Type B pancreatic cell (in vitro differentiated cells): ENCODE data around the gene LHPP. TPM values are rescaled to one million over a fixed set of nuclear protein-coding genes. Genes with fewer than 3 reads are reported as not detected.

Source experiments
- DNase-seq: peaks from one replicate; pipeline ENCODE4 v3.0.0; 2021; ENCODE audit warnings: mixed read lengths; ENCODE audit not compliant: unreplicated experiment; ENCODE audit errors: extremely low spot score
- H3K27ac Mint-ChIP-seq: 2 replicates; pipeline ENCODE4 v1.8.0; 2021; ENCODE audit warnings: mild to moderate bottlenecking, mixed read lengths
- H3K27me3 Mint-ChIP-seq: 2 replicates; pipeline ENCODE4 v1.8.0; 2021; ENCODE audit warnings: mixed read lengths
- H3K36me3 Mint-ChIP-seq: 2 replicates; pipeline ENCODE4 v1.8.0; 2021; ENCODE audit warnings: mixed read lengths
- H3K4me1 Mint-ChIP-seq: one replicate; pipeline ENCODE4 v1.8.0; 2021; ENCODE audit warnings: mixed read lengths; ENCODE audit not compliant: unreplicated experiment
- H3K4me3 Mint-ChIP-seq: 2 replicates; pipeline ENCODE4 v1.8.0; 2021; ENCODE audit warnings: mild to moderate bottlenecking, mixed read lengths
- H3K9me3 Mint-ChIP-seq: 2 replicates; pipeline ENCODE4 v1.8.0; 2021; ENCODE audit warnings: mixed read lengths
- total RNA-seq: library from RNA; stranded (reverse); gene quantifications from 2 replicates; pipeline ENCODE4 v1.2.1, GENCODE V29; 2021; ENCODE audit warnings: low replicate concordance
- TF ChIP-seq, protein P1 (sequence below): fragments of 200-600 bp; sonication (generic); conservative IDR thresholded peaks from 2 replicates; pipeline ENCODE4 v1.5.0; 2021; ENCODE audit warnings: antibody characterized with exemption, mild to moderate bottlenecking

LHPP gene
- total RNA-seq, 1 donor from 2014 or later = 12.7 TPM

DNA sequence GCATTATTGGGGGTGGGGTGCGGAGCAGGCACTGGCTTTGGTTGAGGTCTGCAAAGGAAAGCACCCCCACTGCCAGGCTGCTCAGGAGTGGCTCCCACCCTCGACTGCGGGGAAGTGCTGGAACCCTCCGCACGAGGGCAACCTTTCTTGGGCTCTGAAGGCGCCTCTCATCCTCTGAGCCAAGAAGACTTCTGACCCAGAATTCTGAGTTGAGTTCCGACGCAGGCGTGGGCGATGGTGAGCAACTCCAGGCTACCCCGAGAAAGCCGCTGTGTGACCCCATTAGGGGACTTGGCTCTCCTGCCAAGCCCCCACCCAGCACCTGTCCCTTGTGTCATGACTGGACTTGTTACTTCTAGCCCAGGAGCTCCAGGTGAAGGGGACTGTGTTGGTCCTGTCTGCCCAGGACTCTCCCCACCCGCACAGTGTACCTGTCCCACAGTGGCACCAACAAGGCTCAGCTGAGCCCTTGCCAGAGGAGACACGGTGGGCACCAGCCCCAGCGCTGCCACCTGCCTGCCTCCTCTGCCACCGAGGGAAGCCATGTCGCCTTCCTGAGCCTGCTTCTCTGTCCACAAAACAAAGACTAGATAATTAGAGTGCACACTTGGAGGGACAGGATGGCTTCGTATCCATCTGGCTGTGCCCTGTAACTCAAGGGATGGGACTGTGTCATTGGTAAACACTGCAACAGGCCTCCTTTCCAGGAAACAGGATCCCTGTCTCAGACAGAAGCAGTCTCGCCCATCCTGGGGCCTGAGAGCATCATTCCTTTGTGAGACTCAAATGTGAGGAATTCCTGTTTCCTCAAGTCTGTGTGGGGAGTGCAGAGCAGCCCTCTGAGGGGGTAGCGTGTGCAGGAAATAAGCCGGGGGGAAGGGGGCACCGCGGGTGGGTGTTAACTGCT, 128.8 kb downstream of the LHPP start:
- no peaks in the 10 kb centered on the region for H3K27me3 Mint-ChIP-seq
- H3K4me1 Mint-ChIP-seq = peaks cover 21% of the 10 kb centered on the region
- no peak overlapping the region for H3K27ac Mint-ChIP-seq
- no peak for DNase-seq
- H3K9me3 Mint-ChIP-seq = no peaks in the 10 kb centered on the region
- TF ChIP-seq, protein P1, sequence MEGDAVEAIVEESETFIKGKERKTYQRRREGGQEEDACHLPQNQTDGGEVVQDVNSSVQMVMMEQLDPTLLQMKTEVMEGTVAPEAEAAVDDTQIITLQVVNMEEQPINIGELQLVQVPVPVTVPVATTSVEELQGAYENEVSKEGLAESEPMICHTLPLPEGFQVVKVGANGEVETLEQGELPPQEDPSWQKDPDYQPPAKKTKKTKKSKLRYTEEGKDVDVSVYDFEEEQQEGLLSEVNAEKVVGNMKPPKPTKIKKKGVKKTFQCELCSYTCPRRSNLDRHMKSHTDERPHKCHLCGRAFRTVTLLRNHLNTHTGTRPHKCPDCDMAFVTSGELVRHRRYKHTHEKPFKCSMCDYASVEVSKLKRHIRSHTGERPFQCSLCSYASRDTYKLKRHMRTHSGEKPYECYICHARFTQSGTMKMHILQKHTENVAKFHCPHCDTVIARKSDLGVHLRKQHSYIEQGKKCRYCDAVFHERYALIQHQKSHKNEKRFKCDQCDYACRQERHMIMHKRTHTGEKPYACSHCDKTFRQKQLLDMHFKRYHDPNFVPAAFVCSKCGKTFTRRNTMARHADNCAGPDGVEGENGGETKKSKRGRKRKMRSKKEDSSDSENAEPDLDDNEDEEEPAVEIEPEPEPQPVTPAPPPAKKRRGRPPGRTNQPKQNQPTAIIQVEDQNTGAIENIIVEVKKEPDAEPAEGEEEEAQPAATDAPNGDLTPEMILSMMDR = no peak
- no peaks in the 10 kb centered on the region for H3K36me3 Mint-ChIP-seq
- H3K4me3 Mint-ChIP-seq = no peak overlapping the region

DNA sequence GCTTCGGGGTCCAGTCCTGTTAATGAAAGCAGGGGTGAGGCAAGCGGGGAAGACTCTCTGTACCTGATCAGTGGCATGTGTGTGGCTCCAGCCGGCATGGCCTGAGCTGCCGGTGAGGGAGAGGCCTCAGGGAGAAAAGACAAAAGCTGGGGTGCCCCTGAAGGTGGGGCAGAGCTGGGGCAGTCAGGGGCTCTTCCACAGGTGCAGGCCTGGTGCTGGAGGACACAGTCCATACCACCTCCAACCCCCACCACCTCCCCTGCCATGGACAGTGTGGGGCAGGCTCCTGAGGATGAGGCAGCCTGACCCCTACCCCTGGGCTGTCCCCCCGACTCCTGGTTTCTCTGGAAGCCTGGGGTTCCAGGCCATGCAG, 129.5 kb downstream of the LHPP start:
- H3K4me1 Mint-ChIP-seq = peaks cover 21% of the 10 kb centered on the region
- H3K9me3 Mint-ChIP-seq = no peaks in the 10 kb centered on the region
- no peak overlapping the region for H3K27ac Mint-ChIP-seq
- no peaks in the 10 kb centered on the region for H3K36me3 Mint-ChIP-seq
- H3K4me3 Mint-ChIP-seq = no peak overlapping the region
- no peak for DNase-seq
- H3K27me3 Mint-ChIP-seq = no peaks in the 10 kb centered on the region
- TF ChIP-seq, protein P1 = no peak

DNA sequence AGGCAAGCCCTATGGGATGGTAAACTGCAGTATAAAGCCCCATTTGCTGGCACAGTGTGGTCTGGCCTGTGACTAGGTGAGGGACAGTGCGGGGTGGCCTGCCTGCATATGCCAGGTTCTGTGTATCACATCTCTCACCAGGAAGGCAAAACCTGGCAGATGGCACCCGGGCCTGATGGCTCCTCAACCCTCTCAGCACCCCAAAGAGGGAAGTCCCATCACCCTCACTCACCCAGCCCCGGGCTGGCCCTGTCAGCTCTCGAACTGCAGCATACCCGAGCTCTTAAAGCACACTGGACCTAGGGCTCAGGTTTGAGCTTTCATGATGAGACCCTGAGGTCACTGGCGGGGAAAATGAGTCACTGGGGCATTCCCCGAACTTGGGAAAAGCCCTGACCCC, 130.5 kb downstream of the LHPP start:
- TF ChIP-seq, protein P1 = no peak
- Mint-ChIP-seq H3K27ac (no peak overlapping the region), H3K4me3 (no peak overlapping the region), H3K36me3 (no peaks in the 10 kb centered on the region), H3K9me3 (no peaks in the 10 kb centered on the region), H3K4me1 (peaks cover 20% of the 10 kb centered on the region), H3K27me3 (no peaks in the 10 kb centered on the region)
- no peak for DNase-seq

DNA sequence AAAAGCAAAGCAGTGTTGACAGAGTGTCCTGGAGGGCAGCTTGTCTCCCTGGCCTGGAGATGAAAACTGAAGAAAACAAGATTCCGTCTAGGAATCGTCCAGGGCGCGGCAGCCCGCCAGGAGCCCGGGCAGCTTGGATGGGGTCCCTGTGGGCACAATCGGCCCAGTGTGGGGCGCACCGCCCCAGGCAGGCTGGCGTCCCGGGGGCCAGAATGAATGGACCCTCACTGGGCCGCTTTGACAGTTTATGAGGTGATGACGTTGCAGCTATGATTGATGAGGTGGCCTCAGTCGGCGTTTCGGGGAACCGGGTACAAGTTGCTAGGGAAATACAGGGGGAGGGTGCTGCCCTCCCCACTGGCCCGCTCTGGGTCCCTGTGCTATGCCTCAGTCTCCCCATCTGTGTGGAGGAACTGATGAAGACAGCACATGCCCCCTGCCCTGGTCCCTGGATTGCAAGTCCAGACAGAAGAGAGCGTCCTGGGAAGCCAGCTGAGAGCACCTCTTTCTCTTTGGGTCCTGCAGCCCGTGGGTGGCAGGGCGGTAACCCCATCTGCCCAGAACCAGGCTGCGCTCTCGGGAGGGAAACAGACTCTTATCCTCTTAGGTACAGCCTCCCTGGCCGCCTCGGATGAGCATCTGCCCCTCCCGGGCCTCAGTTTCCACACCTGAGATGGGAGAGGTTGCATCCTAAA, 131.3 kb downstream of the LHPP start:
- H3K4me3 Mint-ChIP-seq = no peak overlapping the region
- no peak overlapping the region for H3K27ac Mint-ChIP-seq
- no peaks in the 10 kb centered on the region for H3K9me3 Mint-ChIP-seq
- H3K36me3 Mint-ChIP-seq = no peaks in the 10 kb centered on the region
- TF ChIP-seq, protein P1 = no peak
- no peaks in the 10 kb centered on the region for H3K27me3 Mint-ChIP-seq
- DNase-seq = no peak
- peaks cover 20% of the 10 kb centered on the region for H3K4me1 Mint-ChIP-seq

DNA sequence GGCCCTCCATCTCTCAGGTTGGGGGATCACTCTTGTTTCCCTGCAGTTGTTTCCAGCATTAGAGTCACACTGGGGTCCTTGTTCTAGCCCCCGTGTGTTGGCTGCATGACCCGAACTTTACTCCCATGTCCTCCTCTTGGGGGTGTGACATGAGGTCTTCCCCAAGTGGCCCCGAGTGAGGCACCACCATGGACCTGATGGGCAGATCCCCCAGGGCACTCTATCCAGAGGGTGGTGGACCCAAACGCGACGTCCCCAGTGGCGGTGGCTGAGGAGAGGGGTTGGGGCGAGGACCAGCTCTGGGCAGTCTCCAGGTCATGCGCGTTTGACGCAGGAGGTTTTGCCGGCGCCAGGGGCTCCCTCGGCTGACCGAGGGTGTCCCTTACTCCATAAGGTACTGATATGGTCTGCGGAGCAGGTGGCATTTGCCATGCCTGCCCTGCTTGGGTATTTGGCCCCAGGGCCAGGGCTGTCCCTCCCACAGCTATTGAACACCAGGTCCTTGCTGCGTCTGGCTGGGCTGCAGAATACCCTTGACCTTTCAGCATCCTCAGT, 131.9 kb downstream of the LHPP start:
- H3K4me1 Mint-ChIP-seq = peaks cover 16% of the 10 kb centered on the region
- no peak overlapping the region for H3K27ac Mint-ChIP-seq
- TF ChIP-seq, protein P1 = no peak
- no peaks in the 10 kb centered on the region for H3K36me3 Mint-ChIP-seq
- no peaks in the 10 kb centered on the region for H3K9me3 Mint-ChIP-seq
- DNase-seq = no peak
- H3K4me3 Mint-ChIP-seq = no peak overlapping the region
- no peaks in the 10 kb centered on the region for H3K27me3 Mint-ChIP-seq
